VCaP (cell line): ENCODE measurements around the gene NCOR1.
"Not testable (repeated sequence)": the region's sequence is repeated elsewhere in the genome, so short reads cannot be mapped to it uniquely, and the experiment has no call there.

ENCODE experiments used
- H3K27ac ChIP-seq: fragments of 450-650 bp; 2 replicates; pipeline ENCODE4 v1.5.1; 2017
- CTCF ChIP-seq: fragments of 450-650 bp; conservative IDR thresholded peaks from 2 replicates; pipeline ENCODE4 v1.5.1; 2017; ENCODE audit warnings: mild to moderate bottlenecking, moderate library complexity

Gene NCOR1

GRCh38 chr17:16191604-16192003, 23.7 kb downstream of the NCOR1 start:
- no peak overlapping the region for H3K27ac ChIP-seq
- no peak for TF ChIP-seq CTCF

DNA sequence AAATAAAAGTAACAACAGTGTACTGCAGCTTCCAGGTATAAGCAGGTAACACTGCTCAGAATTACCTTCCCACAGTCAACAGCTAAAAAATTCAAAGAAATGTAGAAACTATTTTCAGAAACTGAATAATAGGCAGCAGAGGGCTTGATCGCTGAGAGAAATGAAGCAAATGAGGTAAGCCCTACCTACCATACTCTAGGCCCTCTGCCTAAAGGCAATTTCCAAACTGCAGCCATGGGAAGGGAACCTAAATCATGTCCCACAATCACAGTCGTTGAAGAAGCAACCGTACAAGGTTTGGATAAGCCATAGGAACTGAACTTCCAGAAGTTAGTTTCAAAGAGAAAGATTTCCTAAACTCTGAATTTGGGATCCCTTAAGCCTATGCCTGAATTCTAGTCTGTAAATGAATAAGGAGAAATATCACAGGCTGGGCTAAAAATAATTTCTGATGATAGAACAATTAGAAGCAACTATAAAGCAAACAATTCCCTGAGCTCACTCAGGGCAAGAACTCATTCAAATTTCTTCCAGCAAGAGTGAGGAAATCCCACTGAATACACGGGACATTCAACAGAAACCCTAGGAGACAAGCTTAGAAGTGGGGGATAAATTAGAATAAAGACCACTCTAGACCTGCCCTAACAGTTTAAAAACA, 24.5 kb downstream of the NCOR1 start:
- TF ChIP-seq CTCF = no peak
- H3K27ac ChIP-seq = no peak overlapping the region

- 0 out of 2 replicates have a peak overlapping the region, but pooled peaks have one; percentile 1 for H3K27ac ChIP-seq
- TF ChIP-seq CTCF = no peak
Observed at GRCh38 chr17:16189791-16190348, 25.5 kb downstream of the NCOR1 start.

GRCh38 chr17:16187642-16188041, 27.7 kb downstream of the NCOR1 start:
- no peak for TF ChIP-seq CTCF
- H3K27ac ChIP-seq = no peak overlapping the region

- H3K27ac ChIP-seq = peak overlapping the region; percentile 64
- no peak for TF ChIP-seq CTCF
Observed at GRCh38 chr17:16181581-16181980, 33.8 kb downstream of the NCOR1 start.

- TF ChIP-seq CTCF = no peak
Observed at GRCh38 chr17:16178836-16179235, 36.5 kb downstream of the NCOR1 start.

GRCh38 chr17:16171613-16172012, 43.7 kb downstream of the NCOR1 start:
- TF ChIP-seq CTCF = no peak
- H3K27ac ChIP-seq = peak overlapping the region; percentile 76

More at GRCh38 chr17:16178836-16179235, 36.5 kb downstream of the NCOR1 start:
- no peak overlapping the region for H3K27ac ChIP-seq

- not testable (repeated sequence) for H3K27ac ChIP-seq
Observed at GRCh38 chr17:16166766-16167165, 48.6 kb downstream of the NCOR1 start.
